ENCODE measurements around the gene TMTC3.

Gene TMTC3

DNA sequence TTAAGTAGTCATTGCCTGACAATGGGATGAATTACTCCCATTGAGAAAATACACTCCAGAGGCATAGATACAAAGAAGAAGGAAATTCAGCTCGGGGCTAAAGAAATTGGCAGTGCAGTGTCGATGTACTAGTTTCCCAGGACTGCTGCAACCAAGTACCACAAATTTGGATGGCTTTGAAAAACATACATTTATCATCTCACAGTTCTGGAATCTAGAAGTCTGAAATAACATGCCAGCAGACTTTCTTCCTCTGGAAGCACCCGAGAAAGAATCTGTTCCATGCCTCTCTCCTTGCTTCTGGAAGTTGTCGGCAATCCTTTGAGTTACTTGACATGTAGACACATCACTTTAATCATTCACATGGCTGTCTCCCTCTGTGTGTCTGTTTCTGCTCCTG, 101.9 kb downstream of the TMTC3 start:
- Histone ChIP-seq H3K27me3 (no peaks in the 10 kb centered on the region), H3K36me3 (no peaks in the 10 kb centered on the region), H3K27ac (peak overlapping the region in 1 of 2 donors; percentile 22), H3K9me3 (no peaks in the 10 kb centered on the region), H3K4me1 (peaks cover 0 to 11% (median 0%) of the 10 kb centered on the region in 4 donors), H3K4me3 (no peak overlapping the region)
- DNase-seq, result no peak
- intact Hi-C loops (cut with DNase I; ENCODE audit: low total_unique reads), result no loop called here
- TF ChIP-seq, protein P1, sequence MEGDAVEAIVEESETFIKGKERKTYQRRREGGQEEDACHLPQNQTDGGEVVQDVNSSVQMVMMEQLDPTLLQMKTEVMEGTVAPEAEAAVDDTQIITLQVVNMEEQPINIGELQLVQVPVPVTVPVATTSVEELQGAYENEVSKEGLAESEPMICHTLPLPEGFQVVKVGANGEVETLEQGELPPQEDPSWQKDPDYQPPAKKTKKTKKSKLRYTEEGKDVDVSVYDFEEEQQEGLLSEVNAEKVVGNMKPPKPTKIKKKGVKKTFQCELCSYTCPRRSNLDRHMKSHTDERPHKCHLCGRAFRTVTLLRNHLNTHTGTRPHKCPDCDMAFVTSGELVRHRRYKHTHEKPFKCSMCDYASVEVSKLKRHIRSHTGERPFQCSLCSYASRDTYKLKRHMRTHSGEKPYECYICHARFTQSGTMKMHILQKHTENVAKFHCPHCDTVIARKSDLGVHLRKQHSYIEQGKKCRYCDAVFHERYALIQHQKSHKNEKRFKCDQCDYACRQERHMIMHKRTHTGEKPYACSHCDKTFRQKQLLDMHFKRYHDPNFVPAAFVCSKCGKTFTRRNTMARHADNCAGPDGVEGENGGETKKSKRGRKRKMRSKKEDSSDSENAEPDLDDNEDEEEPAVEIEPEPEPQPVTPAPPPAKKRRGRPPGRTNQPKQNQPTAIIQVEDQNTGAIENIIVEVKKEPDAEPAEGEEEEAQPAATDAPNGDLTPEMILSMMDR (IDR thresholded peaks at IDR 0.05), result no peak

DNA sequence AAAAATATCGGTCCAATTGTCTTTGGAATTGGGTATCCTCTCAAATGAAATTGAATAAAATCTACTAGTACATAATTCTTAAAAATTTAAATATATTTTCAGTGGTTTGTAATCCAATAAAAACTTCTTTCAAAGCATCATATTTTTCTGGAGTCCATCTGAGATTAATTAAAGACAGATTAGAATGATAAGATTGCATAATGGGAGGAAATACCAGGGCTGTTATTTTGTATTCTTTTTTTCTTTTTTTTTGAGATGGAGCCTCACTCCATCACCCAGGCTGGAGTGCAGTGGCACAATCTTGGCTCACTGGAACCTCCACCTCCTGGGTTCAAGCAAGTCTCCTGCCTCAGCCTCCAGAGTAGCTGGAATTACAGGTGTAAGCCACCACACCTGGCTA, 103.8 kb downstream of the TMTC3 start:
- Histone ChIP-seq H3K27ac (no peak overlapping the region), H3K36me3 (no peaks in the 10 kb centered on the region), H3K4me3 (no peak overlapping the region), H3K9me3 (no peaks in the 10 kb centered on the region), H3K27me3 (no peaks in the 10 kb centered on the region), H3K4me1 (peaks cover 0 to 11% (median 0%) of the 10 kb centered on the region in 4 donors)
- intact Hi-C loops (cut with DNase I; ENCODE audit: low total_unique reads), result no loop called here
- TF ChIP-seq, protein P1 (IDR thresholded peaks at IDR 0.05), result no peak
- DNase-seq, result no peak

DNA sequence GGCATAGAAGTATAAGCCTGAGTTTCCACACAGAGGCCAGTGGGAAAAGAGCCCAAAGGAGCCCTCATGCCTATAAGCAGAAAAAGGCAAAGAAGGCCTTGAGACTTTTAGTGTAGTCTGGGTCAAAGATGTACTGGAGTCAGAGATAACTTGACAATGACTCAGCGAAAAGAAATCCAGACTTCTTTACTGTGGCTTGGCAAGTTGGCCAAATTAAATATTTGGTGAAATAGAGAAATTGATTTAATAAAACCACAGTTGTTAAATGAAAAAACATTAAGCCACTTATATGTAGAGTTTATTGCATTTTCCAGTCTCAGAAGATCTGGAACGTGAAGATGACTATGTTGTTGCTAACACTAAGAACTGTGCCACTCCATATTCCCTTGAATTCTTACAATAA, 105.1 kb downstream of the TMTC3 start:
- TF ChIP-seq, protein P1 (IDR thresholded peaks at IDR 0.05), result no peak
- H3K36me3 ChIP-seq, result no peaks in the 10 kb centered on the region
- no peak for DNase-seq
- intact Hi-C loops (cut with DNase I; ENCODE audit: low total_unique reads), result no loop called here
- H3K4me3 ChIP-seq, result no peak overlapping the region
- no peaks in the 10 kb centered on the region for H3K27me3 ChIP-seq
- H3K4me1 ChIP-seq, result peaks cover 0 to 11% (median 0%) of the 10 kb centered on the region in 4 donors
- H3K9me3 ChIP-seq, result no peaks in the 10 kb centered on the region
- H3K27ac ChIP-seq, result no peak overlapping the region

DNA sequence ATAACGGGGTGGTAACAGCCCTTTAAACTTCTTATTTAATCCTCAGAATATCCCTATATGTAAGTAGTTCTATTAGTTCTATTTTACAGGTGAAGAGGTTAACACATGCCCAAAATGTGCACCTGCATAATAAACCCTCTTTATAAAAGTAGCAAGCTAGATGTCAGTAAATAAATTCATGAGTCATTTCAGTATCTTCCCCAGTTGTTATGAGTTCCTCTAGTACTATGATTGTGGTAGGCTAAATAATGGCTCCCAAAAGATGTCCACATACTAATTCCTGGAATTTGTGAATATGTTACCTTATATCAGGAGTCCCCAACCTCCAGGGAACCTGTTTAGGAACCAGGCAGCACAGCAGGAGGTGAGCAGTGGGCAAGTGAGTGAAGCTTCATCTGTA, 106.5 kb downstream of the TMTC3 start:
- Histone ChIP-seq H3K27ac (no peak overlapping the region), H3K9me3 (no peaks in the 10 kb centered on the region), H3K4me3 (no peak overlapping the region), H3K27me3 (no peaks in the 10 kb centered on the region), H3K4me1 (peaks cover 0 to 11% (median 0%) of the 10 kb centered on the region in 4 donors), H3K36me3 (no peaks in the 10 kb centered on the region)
- intact Hi-C loops (cut with DNase I; ENCODE audit: low total_unique reads), result no loop called here
- no peak for DNase-seq
- TF ChIP-seq, protein P1 (IDR thresholded peaks at IDR 0.05), result no peak

Measured in tibial artery (tissue), 4 donors.